HCT116 (cell line): Measurements from ENCODE around the gene DIO3.

ENCODE experiments used
- CBX3 ChIP-seq: IDR thresholded peaks from 2 replicates; pipeline ENCODE4 v1.6.1; 2012; ENCODE audit warnings: low read depth
- EZH2 ChIP-seq: fragments of 200-600 bp; sonication (generic); IDR thresholded peaks from 2 replicates; pipeline ENCODE4 v1.6.1; 2017; ENCODE audit warnings: antibody characterized with exemption, mixed run types
- POLR2A ChIP-seq: IDR thresholded peaks from 2 replicates; pipeline ENCODE4 v1.7.0; 2011; ENCODE audit warnings: borderline replicate concordance; ENCODE audit not compliant: insufficient read depth, insufficient read length; ENCODE audit errors: extremely low read depth
- POLR2AphosphoS5 ChIP-seq: IDR thresholded peaks from 2 replicates; pipeline ENCODE4 v1.6.1; 2011; ENCODE audit warnings: mild to moderate bottlenecking, low read depth, low read length, moderate library complexity
- RAD21 ChIP-seq: IDR thresholded peaks from 2 replicates; pipeline ENCODE4 v1.6.1; 2012; ENCODE audit warnings: low read depth, mild to moderate bottlenecking
- REST ChIP-seq: IDR thresholded peaks from 2 replicates; pipeline ENCODE4 v1.6.1; 2012; ENCODE audit warnings: low read depth
- SIN3A ChIP-seq: IDR thresholded peaks from 2 replicates; pipeline ENCODE4 v1.6.1; 2012; ENCODE audit warnings: low read depth
- TCF7L2 ChIP-seq: IDR thresholded peaks from 2 replicates; pipeline ENCODE4 v1.7.0; 2011; ENCODE audit warnings: borderline replicate concordance, inconsistent platforms; ENCODE audit not compliant: insufficient read depth, insufficient read length; ENCODE audit errors: extremely low read depth
- TF ChIP-seq, protein P1 (sequence below), 3 experiments: fragments of 200-600 bp in 1 of 3; sonication (generic) in 1 of 3; IDR thresholded peaks in 2 of 3; conservative IDR thresholded peaks in 1 of 3; 2 replicates each; pipeline ENCODE4 v1.5.1; 2012 to 2017; ENCODE audit warnings: low read depth in 2 of 3, low read length in 2 of 3, antibody characterized with exemption in 1 of 3, borderline replicate concordance in 1 of 3, control low read depth in 1 of 3, mild to moderate bottlenecking in 1 of 3, mixed read lengths in 1 of 3, mixed run types in 1 of 3, moderate library complexity in 1 of 3; ENCODE audit not compliant: insufficient read depth in 1 of 3
- TF ChIP-seq, protein P2 (sequence below): IDR thresholded peaks from 2 replicates; pipeline ENCODE4 v1.6.1; 2012

- TF ChIP-seq, protein P1, sequence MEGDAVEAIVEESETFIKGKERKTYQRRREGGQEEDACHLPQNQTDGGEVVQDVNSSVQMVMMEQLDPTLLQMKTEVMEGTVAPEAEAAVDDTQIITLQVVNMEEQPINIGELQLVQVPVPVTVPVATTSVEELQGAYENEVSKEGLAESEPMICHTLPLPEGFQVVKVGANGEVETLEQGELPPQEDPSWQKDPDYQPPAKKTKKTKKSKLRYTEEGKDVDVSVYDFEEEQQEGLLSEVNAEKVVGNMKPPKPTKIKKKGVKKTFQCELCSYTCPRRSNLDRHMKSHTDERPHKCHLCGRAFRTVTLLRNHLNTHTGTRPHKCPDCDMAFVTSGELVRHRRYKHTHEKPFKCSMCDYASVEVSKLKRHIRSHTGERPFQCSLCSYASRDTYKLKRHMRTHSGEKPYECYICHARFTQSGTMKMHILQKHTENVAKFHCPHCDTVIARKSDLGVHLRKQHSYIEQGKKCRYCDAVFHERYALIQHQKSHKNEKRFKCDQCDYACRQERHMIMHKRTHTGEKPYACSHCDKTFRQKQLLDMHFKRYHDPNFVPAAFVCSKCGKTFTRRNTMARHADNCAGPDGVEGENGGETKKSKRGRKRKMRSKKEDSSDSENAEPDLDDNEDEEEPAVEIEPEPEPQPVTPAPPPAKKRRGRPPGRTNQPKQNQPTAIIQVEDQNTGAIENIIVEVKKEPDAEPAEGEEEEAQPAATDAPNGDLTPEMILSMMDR (IDR thresholded peaks at IDR 0.05 in 2 of 3, conservative IDR thresholded peaks at IDR 0.05 in 1 of 3; ENCODE audit: borderline replicate concordance in 1 of 3, insufficient read depth in 1 of 3, low read depth in 2 of 3, low read length in 2 of 3): no peak
- TF ChIP-seq POLR2A (no peak), POLR2AphosphoS5 (no peak), TCF7L2 (no peak), SIN3A (no peak), CBX3 (no peak), RAD21 (no peak), REST (no peak), EZH2 (no peak)
- TF ChIP-seq, protein P2, sequence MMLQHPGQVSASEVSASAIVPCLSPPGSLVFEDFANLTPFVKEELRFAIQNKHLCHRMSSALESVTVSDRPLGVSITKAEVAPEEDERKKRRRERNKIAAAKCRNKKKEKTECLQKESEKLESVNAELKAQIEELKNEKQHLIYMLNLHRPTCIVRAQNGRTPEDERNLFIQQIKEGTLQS: no peak
Observed at GRCh38 chr14:101556131-101556530, 5.2 kb upstream of the DIO3 start.
